GM12878 (cell line): ENCODE data around the gene TPO. TPM values are rescaled to one million over a fixed set of nuclear protein-coding genes. Genes with fewer than 3 reads are reported as not detected.
"Not testable (repeated sequence)": the region's sequence is repeated elsewhere in the genome, so short reads cannot be mapped to it uniquely, and the experiment has no call there.

Experiments used
- ATAC-seq: fragments of 200-7000 bp; cut with Tn5 transposase; 3 replicates; pipeline ENCODE4 v1.9.1; 2020; ENCODE audit warnings: mild to moderate bottlenecking, moderate library complexity
- BruUV-seq: library from RNA; stranded (reverse); fragments of 400-500 nt; replicated peaks from 2 replicates; lab custom pipeline; 2021; lab: Mats Ljungman, UMichigan
- CTCF ChIA-PET: fragments of 300-600 bp; sonication (Branson Sonifier 250); formaldehyde crosslinking; extraction: SDS; loops from one replicate; lab custom pipeline; 2021; ENCODE audit warnings: inconsistent platforms; lab: Yijun Ruan, JAX
- POLR2A ChIA-PET: fragments of 350-600 bp; formaldehyde crosslinking; extraction: SDS; loops from one replicate; lab custom pipeline; 2021; ENCODE audit warnings: inconsistent platforms; lab: Charles Lee
- RAD21 ChIA-PET: fragments of 300-600 bp; sonication (Branson Sonifier 250); formaldehyde crosslinking; loops from one replicate; lab custom pipeline; 2023; ENCODE audit warnings: antibody characterized with exemption; ENCODE audit not compliant: unreplicated experiment; lab: Charles Lee
- SMC1A ChIA-PET: fragments of 300-600 bp; sonication (Branson Sonifier 250); formaldehyde crosslinking; loops from one replicate; lab custom pipeline; 2023; ENCODE audit not compliant: unreplicated experiment, uncharacterized antibody; lab: Charles Lee
- DNase-seq: peaks from one replicate; pipeline ENCODE4 v3.0.0-alpha.2; 2011; ENCODE audit warnings: low read depth, low spot score
- FAIRE-seq: peaks from 3 replicates; lab custom pipeline; 2011; peaks lifted over from hg19 to GRCh38; lab: Jason Lieb, UNC
- H2AFZ ChIP-seq: 2 replicates; pipeline ENCODE4 v1.6.0; 2011; ENCODE audit warnings: low read depth, low read length, control low read depth; ENCODE audit not compliant: control insufficient read depth
- H3K27ac ChIP-seq: 2 replicates; pipeline ENCODE4 v1.5.1; 2011; ENCODE audit warnings: control low read depth; ENCODE audit not compliant: control insufficient read depth, insufficient read depth
- H3K27me3 ChIP-seq, 2 experiments: replicated peaks in 1 of 2; 2 replicates each; pipeline versions ENCODE4 v1.6.0 to v1.6.1; 2011; ENCODE audit warnings: low read length in 1 of 2; ENCODE audit not compliant: control insufficient read depth in 2 of 2, insufficient read depth in 2 of 2
- H3K36me3 ChIP-seq, 2 experiments: 2 replicates each; pipeline ENCODE4 v1.5.1; 2011; ENCODE audit warnings: low read length in 1 of 2; ENCODE audit not compliant: control insufficient read depth in 2 of 2, insufficient read depth in 2 of 2
- H3K4me1 ChIP-seq: 2 replicates; pipeline ENCODE4 v1.6.1; 2011; ENCODE audit warnings: mild to moderate bottlenecking, low read length, moderate library complexity, mixed read lengths; ENCODE audit not compliant: control insufficient read depth, insufficient read depth
- H3K4me2 ChIP-seq: 2 replicates; pipeline ENCODE4 v1.6.0; 2011; ENCODE audit warnings: control low read depth; ENCODE audit not compliant: control insufficient read depth, insufficient read depth
- H3K4me3 ChIP-seq: fragments of 200-600 bp; sonication (generic); 2 replicates; pipeline ENCODE4 v1.5.1; 2016
- H3K79me2 ChIP-seq: 2 replicates; pipeline ENCODE4 v1.6.0; 2011; ENCODE audit warnings: low read length; ENCODE audit not compliant: control insufficient read depth, insufficient read depth
- H3K9ac ChIP-seq: 2 replicates; pipeline ENCODE4 v1.8.0; 2011; ENCODE audit warnings: low read length, control low read depth, mixed read lengths; ENCODE audit not compliant: control insufficient read depth, insufficient read depth
- H3K9me3 ChIP-seq: replicated peaks from 3 replicates; pipeline ENCODE4 v1.5.1; 2011; ENCODE audit warnings: mild to moderate bottlenecking, low read length; ENCODE audit not compliant: control insufficient read depth, insufficient read depth
- H4K20me1 ChIP-seq: 2 replicates; pipeline ENCODE4 v1.6.0; 2011; ENCODE audit not compliant: control insufficient read depth, insufficient read depth
- BCL11A ChIP-seq: IDR thresholded peaks from 2 replicates; pipeline ENCODE4 v1.6.1; 2011; ENCODE audit warnings: low read depth, low read length
- CBX5 ChIP-seq: sonication (generic); IDR thresholded peaks from 2 replicates; pipeline ENCODE4 v1.6.1; 2016; ENCODE audit warnings: low read depth, moderate library complexity, mild to moderate bottlenecking, inconsistent platforms
- HCFC1 ChIP-seq: fragments of 150-350 bp; IDR thresholded peaks from 2 replicates; pipeline ENCODE4 v1.6.1; 2014; ENCODE audit warnings: low read length
- REST ChIP-seq: IDR thresholded peaks from 2 replicates; pipeline ENCODE4 v1.6.1; 2012; ENCODE audit warnings: mild to moderate bottlenecking, low read depth, low read length
- SMARCA5 ChIP-seq: fragments of 450-650 bp; IDR thresholded peaks from 2 replicates; pipeline ENCODE4 v1.6.1; 2017; ENCODE audit warnings: mild to moderate bottlenecking
- WGBS: methylation state at CpG from one replicate; pipeline ENCODE4 v1.1.6; 2016; ENCODE audit warnings: low lambda C conversion rate; ENCODE audit not compliant: insufficient replicate concordance, insufficient coverage; ENCODE audit errors: missing lambda C conversion rate; 5-methylcytosine and 5-hydroxymethylcytosine counted together
- in situ Hi-C: fragments of 300-500 bp; cut with MboI; formaldehyde crosslinking; loops from 9 replicates; pipeline ENCODE4 v1.14.3; 2018; ENCODE audit warnings: mixed read lengths
- intact Hi-C: fragments of 100-400 bp; cut with micrococcal nuclease; formaldehyde crosslinking; loops from one replicate; pipeline ENCODE4 v1.14.2; 2022; ENCODE audit not compliant: unreplicated experiment
- polyA plus RNA-seq, 11 experiments: library from polyadenylated mRNA; depleted of rRNA in 4 of 11; unstranded in 6 of 11; stranded (reverse) in 5 of 11; fragments of >200 nt; fragmentation: Nextera tagmentation in 4 of 11; fragmentation: Illumina TruSeq in 1 of 11; extraction: Ambion mirVana in 4 of 11; extraction: Trizol in 1 of 11; gene quantifications; 1 replicate in 1 of 11; 2 replicates in 10 of 11; pipeline versions ENCODE4 v1.2.1 to v1.2.3, GENCODE V29; 2011 to 2016; ENCODE audit warnings: inconsistent platforms in 2 of 11, missing spikeins in 2 of 11, low read depth in 1 of 11
- total RNA-seq, 4 experiments: library from RNA; depleted of rRNA in 3 of 4; stranded (reverse); fragments of >200 nt in 3 of 4; fragmentation: Illumina TruSeq in 1 of 4; extraction: Trizol in 1 of 4; gene quantifications; 2 replicates each; pipeline versions ENCODE4 v1.2.1 to v1.2.3, GENCODE V29; 2013 to 2021

The TPO gene
- total and polyA plus RNA-seq, 10 of the 15 experiments (the other 5 are each of a cell fraction or from before 2014, with no cell fraction given): 0.07 to 0.11 TPM; not detected in 8

GRCh38 chr2:1577846-1578245 is 164.6 kb downstream of the TPO start (continued):
- no peak for TF ChIP-seq REST
- TF ChIP-seq BCL11A: no peak
- TF ChIP-seq CBX5: no peak
- no peak for TF ChIP-seq HCFC1
- no peak for TF ChIP-seq SMARCA5

DNA sequence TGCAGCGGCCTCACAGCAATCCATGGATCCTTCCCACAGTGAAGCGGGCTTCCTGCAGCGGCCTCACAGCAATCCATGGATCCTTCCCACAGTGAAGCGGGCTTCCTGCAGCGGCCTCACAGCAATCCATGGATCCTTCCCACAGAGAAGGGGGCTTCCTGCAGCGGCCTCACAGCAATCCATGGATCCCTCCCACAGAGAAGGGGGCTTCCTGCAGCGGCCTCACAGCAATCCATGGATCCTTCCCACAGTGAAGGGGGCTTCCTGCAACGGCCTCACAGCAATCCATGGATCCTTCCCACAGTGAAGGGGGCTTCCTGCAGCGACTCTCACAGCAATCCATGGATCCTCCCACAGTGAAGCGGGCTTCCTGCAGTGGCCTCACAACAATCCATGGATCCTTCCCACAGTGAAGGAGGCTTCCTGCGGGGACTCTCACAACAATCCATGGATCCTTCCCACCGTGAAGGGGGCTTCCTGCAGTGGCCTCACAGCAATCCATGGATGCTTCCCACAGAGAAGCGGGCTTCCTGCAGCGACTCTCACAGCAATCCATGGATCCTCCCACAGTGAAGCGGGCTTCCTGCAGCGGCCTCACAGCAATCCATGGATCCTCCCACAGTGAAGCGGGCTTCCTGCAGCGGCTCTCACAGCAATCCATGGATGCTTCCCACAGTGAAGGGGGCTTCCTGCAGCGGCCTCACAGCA is 168.1 kb downstream of the TPO start:
- H3K9me3 ChIP-seq, in situ Hi-C loops, intact Hi-C loops, H3K27ac ChIP-seq, POLR2A ChIA-PET, H3K4me1 ChIP-seq, H3K4me3 ChIP-seq, H3K4me2 ChIP-seq, H4K20me1 ChIP-seq, SMC1A ChIA-PET, ATAC-seq, BruUV-seq, H3K9ac ChIP-seq, H2AFZ ChIP-seq, DNase-seq, H3K79me2 ChIP-seq, CTCF ChIA-PET, H3K27me3 ChIP-seq, FAIRE-seq, RAD21 ChIA-PET, H3K36me3 ChIP-seq: not testable (repeated sequence)
- 33% methylated on average over 16 of the region's 19 CpGs for WGBS
